Fibroblast of gingiva (primary cell): ENCODE data around the gene SLC1A2.

Source experiments
- DNase-seq: peaks from one replicate; pipeline ENCODE4 v3.0.0-alpha.2; 2011; ENCODE audit warnings: low read depth

SLC1A2 gene

DNA sequence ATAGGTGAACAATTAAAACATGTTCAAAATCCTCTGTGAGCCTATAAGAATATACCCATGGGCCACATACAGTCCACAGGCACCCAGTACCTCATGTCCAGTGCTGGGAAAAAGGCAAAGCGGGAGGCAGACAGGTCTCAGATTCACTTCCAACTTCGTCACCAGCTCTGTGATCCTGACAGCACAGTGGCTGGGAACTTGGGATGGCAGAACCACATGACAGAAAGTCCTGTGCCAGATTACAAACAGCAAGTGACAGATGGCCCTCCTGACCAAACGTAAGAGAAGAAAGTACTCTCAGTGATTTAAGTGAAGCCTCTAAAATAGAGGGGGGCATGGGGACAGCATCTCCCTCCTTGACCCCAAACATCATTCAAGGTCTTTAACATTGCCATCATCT is 5.8 kb downstream of the SLC1A2 start:
- no peak for DNase-seq

DNA sequence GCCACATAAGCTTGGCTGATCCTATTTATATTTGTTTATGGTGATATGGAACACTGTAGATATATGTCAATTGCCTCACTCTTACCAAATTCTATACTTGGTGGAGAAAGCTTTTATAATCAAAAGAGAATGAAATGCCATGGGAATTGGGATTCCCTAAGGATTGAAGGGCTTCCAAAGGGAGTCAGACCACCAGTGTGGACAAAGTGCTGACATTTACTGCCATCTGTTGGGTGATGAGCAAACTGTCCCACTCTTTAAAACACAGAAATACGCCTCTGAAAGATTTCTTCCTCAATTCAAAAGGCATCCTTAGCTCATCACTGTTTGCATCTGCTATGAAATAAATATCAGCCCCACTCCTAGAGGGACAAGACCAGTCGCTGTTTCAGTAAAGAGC is 7.1 kb downstream of the SLC1A2 start:
- no peak for DNase-seq

DNA sequence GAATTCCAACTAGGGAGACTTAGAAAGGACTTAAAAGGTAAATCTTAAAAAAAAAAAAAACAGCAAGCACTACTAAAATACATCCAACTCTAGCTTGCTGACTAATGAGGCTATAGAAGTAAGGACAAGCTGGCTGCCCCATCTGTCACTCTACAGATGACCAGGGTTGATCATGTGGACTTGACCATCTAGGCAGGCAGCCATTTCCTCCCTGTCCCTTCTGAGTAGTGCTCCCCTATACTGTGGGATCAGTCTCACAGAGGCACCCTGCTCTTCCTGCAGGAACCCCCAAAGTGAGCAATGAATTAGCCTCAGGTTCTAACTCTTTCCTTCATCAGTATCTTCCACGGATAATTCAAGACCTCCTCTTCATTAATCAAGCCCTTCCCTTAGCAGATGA is 12.3 kb downstream of the SLC1A2 start:
- no peak for DNase-seq

DNA sequence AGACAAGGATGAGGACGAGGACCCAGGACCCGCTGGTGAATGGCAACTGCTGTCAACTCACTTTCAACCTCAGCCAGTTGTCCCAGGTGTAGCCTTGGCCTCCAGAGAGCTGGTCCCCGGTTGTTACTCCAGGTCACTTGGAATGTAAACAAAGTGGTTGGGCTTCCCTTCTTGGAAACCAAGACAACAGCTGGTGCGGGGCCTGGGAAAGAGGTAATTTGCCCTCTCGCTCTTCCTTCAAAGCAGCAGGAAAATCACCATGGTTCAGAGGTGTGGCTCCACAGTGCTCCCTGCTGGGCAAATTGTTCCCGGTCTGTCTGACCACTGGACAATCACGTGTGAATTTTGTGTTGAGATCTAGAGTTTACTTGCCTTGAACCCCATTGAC is 15.0 kb downstream of the SLC1A2 start:
- no peak for DNase-seq

DNA sequence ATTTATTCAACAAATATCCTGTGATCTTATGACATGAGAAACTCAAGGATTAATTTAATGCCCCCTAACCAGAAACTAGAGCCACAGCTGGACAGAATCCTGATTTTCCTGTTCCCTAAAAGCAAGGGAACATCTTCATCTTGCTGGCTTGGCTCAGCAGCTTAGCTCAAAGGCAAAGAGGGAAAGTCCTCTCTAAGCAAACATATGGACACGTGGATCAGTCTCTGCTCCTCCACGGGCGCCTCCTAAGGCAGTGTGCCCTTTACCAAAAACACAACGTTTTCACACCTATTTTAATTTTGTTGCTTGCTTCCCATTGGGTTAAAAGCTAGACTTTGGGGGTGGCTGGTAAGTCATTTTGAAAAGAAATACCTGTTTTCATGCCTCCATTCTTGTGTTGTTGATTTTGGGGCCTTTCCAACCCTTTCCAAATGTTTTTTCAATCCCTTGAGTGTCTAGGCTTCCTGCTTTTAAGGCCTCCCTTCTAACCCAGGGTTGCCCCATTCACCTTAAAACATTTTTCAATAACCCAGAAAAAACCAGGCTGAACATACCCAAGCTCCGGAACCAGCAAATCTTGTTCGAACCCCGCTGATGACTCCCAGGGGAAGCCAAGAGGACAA is 15.5 kb downstream of the SLC1A2 start:
- DNase-seq, result no peak

DNA sequence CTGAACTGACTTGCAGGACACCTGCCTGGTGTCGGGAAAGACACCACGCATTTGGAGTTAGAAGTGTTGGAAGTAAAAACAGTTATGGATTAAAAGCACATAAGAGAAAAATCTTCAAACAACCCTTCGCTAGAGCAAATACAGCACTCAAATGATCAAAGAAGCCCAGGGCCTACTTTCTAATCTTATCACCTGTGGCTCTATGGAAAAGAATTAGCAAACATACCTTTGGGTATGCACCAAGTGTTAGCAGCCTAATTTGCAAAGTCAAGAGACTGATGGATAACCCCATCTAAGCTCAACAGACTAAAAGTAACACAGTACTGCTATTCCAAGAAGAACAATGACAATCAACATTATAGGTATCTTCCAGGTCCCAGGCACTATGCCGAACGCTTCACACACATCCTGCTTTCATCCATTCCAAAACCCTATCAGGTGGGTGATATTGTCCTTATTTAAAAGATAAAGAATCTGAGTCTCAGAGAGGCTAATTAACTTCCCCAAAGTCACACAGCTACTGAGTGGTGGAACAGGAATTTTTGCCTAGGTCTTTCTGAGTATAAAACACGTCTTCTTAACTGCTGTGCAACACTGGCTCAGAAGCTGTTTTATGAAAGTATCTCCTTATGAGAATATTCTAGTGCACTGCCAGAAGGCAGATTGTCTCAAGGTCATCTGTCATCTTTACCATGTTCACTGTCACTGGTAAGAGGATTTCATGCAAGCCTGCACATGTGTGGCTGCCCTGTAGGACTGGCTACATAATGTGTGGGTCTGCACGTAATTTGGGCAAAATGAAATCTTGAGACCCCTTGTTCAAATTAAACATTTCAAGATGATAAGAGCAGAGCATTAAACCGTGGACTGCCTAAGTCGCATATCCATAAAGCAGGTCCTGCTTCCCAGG is 16.4 kb downstream of the SLC1A2 start:
- DNase-seq, result no peak

DNA sequence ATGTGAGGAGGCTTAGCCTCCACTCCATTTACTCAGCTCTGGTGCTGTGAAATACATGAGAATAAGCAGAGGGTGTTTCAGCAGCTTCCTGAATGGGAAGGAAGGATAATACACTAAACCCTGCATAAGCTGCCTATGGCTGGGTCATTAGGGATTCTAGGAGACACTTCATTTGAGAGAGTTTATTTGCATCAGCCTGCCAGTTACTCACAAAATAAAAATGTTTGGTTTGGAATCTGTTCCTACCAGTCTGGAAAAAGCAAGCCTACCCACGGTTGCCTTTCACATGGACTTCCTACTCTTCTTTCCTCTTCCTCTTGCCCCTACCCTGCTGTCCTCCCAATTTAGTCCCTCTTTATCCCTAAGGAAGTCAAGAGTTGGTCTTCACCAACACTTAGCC is 20.5 kb downstream of the SLC1A2 start:
- no peak for DNase-seq

DNA sequence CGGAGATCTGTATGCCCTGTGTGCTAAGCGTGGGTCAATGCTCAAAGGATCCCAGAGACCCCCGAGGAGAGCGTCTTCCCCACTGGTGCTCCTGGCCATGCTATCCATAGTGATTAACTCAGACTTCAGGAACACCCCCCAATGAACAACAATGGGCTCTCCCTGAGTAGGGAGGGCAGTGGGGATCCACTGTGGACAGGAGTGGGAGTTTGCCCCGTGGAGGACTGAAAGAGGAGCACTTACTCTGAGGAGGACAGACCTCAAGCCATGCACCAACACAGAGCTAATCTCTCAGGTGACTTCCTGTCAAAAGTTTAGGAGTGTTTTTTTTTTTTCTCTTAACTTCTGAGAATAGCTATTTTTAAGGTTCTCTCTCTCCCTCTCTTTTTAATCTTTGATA is 24.4 kb downstream of the SLC1A2 start:
- no peak for DNase-seq

DNA sequence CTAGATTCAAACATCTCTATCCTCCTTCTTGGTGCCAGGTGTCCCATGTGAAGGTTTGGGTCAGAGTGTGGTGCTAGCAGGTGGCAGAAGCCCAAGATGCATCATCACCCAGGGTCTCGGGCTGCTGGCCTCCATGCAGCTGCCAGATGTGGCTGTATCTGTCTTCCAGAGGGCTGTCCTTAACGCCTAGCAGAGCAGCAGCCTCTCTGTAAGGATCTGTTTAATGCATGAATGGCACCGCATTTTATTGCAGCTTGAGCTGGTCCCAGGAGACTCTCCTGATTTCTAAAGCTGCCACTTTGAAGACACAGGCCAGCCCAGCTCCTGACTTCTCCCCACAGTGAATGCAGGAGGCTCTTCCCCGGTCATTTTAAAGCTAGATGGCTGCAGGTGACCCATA is 26.3 kb downstream of the SLC1A2 start:
- peak; percentile 38 for DNase-seq

DNA sequence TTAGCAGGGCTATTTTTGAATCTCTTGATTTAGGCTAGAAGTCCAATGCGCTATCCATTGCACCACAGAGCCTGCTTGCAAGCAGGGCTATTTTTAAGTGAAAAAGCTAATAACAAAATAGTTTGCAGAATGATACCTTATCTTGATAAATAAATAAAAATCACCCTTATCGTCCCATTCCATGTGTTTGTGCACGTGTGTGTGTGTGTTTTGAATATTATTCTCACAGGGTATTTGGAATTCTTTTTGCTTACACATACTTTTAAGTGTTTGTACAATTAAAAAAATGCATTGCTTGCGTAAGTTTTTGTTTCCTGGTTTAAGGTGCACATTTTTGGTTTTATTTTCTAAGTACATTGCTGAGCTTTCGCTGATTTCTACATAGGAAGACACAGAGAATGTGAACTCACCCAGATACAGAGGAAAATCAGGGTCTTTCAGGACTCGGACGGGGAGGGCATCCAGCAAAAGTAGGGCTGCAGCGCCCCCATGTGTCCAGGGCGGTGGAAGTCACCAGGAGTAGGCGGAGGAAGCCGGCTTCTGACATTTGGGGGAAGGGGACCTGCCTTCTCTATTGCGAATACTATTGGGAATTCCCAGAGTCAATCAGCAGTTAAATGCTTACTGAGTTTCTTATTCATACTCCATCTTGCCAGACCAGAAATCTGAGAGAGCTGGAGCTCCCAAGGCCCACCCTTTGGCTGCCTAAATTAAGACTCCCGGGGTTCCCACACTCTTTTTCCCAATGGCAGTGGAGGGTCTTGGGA is 27.3 kb downstream of the SLC1A2 start:
- DNase-seq, result peak; percentile 78

DNA sequence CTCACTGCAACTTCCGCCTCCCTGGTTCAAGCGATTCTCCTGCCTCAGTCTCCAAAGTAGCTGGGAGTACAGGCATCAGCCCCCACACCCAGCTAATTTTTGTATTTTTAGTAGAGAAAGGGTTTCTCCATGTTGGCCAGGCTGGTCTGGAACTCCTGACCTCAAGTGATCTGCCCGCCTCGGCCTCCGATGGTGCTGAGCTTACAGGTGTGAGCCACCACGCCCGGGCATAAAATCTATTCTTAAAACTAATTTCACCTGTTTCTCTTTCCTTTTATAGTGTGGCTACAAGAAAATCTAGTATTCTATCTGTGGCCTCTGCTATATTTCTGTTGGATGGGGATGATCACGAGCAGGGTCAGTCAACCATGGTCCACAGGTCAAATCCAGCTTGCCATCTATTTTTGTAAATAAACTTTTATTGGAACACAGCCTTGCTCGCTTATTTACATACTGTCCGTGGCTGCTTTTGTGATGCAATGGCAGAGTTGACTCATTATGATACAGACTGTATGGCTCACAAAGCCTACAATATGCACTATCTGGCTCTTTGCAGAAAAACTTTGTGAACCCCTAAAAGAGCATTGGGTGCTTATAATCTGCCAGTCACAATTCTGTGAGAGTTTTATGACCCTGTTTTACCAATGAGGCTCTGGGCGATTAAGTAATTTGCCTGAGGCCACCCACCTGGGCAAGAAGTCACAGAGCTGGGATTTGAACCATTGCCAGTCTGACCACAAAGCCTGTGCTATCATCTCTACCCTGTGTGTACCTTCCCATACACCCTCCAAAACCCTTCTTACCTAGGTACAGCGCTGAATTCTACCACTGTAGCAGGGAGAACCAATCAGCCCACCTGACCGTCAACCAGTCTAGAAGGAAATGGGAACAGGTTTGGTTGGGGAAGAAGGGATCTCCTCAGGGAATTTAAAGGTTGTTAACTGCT is 28.3 kb downstream of the SLC1A2 start:
- DNase-seq, result peak; percentile 77

DNA sequence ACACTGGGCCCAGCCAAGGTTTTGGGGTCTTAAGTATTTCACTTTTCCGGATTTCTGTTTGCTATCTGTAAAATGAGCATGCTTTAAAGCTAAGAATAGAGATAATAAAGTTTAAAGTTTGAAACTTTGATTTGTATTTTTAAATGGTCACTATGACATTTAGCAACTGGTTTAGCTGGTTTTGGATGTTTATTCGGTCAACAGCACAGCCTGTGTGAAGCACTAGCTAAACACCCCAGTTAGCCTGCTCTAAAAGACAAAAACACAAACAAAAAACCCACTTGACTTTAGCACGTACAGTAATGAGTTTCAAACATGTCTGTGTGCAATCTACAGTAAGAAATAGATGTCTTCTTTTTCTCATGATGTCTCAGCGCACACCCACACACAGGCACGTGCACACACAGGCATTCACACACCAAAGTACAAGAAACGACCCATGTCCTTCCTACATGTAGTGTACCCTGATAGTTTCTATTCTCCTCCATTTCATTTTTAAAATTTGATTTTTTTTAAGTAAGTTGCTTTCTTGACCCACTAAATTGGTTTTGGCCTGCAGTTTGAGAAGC is 29.4 kb downstream of the SLC1A2 start:
- no peak for DNase-seq

DNA sequence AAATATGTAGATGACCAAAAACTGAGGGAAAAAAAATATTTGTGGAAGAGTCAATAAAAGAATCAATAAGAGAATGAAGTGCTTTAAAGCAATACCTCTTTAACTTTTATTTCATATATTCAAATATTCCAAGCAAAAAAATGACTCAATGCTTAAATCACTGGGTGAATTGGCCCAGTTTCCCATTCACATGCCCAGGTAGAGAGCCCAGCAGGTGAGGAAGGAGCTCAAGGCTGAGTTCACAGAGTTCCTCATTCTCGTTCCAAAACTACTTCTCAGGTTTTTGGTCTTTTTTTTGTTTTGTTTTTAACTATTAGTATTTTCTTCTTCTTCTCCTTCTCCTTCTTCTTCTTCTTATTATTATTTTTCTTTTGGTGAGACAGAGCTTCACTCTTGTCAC is 30.2 kb downstream of the SLC1A2 start:
- no peak for DNase-seq

DNA sequence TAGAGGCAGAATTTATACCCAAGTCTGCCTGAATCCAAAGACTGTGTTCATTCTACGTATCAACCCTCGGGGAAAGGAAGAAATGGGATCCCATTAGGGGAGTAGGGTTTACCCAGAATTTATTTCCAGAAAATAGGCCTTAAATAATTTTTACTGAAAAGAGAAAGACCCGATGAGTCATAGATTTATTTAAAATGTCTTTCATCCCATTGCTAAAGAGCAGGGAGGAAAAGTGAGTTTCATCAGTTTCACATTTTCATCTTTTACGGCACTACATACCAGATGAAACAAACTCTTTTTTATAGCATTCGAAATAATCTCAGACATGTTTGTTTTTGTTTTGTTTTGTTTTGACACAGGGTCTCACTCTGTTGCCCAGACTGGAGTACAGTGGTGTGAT is 31.3 kb downstream of the SLC1A2 start:
- no peak for DNase-seq

DNA sequence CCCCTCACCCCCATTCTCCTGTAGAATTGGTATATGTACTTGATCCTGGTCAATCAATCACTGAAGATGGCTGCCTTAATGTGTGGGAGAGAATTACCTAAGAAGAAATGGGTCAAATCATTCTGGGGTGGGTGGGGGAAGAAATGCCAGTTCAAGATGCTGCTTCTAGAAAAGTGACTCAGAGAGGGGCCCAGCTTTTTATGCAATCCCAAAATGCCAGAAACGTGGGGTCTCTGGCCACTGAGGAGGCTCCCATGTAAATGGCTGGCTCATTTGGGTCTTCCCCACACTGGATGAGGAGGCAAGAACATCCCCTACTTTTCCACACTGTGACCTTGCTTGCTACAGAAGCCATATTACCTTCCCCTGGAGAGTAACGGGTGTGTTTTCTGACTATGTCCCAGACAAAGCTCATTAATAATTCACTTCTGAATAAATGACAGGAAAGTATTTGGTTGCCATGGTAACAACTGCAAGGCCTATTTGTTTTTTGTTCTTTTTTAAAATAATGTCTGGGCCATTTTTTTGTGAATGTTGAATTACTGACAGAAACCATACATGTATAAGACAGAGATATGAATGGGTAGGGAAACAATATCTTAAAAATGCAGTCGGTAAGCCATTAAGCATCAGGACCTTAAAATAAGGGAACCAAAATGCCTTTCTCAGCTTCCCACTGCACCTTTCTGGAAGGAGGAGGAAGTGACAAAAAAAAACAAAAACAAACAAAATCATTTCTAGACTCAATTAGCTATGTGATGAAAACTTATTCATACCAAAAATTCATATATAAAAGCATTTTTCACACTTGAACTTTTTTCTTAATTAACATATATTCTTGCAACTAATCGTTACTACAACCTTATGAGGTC is 32.0 kb downstream of the SLC1A2 start:
- no peak for DNase-seq

DNA sequence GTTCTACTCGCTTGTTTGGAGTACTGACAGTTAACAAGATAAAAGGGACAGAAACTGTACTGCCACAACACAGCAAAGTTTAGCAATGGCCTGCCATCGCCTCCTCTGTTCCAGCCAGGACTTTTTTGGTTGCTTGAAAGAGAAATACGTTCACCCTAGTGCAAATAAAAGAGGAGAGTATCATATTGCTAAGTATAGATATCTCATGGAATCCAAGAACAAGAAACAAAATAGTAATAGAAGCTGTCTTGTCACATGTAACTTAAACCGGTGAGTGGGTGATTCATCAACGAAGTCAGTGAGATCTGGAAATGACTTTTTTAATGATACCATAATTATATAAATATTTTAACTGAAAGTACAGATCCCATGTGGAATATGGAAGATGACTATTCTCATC is 35.4 kb downstream of the SLC1A2 start:
- DNase-seq, result no peak

DNA sequence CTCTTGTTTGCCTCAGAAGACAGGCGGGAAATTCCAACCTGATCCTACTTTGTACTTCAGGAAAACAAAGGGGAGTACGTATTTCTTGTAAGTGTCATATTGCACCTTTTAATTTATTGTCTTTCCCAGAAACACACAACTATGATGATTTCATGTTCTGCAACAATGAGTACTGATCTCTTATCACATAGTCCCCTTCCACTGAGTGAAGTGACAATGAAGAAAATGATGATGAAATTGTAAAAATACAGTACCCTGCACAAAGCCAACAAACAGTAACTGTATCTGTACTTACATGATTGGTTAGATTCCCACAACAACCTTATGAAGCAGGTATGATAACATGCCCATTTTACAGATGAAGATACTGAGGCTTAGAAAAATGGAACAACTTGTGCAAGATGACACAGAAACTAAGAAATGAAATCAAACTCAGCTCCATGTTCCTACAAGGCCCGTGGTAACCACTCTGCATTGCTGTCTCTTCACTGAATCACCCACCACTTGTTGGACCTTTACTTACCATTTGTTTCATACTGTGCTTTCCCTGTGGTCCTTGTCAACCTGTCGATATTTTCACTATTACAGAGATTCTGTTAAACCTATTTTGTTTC is 37.5 kb downstream of the SLC1A2 start:
- no peak for DNase-seq

DNA sequence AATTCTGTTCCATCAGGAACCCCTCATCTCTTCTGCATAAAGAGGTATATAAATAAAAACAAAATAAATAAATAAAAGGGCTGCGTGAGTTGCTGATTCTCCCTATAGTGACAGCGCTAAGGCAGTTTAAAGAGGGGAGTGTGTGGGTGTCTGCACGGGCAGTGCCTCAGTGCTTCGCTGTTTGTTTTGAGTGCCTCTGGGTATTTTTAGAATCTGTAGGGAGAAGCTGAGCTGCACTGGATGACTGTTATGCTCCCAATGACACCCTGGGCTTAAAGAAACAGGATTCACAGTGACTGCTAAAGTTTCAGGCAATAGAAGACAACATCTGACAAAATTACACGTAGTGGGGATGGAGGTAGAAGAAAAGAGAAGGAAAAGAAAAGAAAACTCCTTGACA is 38.8 kb downstream of the SLC1A2 start:
- DNase-seq, result no peak

DNA sequence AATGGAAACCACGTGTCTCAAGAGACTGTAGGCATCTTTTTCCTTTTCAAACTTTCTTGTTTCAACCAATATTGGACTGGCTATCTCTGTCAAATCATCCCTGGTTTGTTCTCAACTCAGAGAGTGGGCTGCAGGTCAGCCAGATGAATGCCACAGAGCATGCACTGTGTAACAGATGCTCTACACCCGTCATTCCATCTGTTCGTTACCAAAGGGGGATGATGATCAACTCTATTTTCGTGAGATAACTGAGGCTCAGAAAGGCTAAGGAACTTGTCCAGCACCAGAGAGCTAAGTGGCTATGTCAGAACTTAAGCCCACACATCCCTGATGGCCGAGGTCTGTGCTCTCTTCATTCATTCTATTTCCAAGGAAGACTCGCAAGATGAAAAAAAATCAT is 42.1 kb downstream of the SLC1A2 start:
- DNase-seq, result no peak

DNA sequence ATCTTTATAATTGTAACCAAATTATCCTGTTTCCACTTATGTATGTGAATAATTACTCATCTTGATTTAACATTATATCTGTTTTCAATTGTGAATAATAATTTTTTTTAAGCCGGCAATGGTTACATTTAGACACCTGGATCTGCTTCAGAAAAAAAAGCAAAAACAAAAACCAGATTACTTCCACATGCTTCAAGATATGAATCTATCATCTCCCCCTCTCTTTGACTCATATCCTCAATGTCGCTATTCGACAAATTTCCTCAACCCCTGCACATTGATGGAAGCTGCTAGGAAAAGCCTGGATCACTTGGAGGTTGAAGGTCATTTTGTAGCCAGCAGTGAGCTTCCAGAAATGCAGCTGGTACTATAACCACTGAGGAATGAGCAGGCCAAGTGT is 42.7 kb downstream of the SLC1A2 start:
- no peak for DNase-seq
